HCT116 (cell line): ENCODE results near the gene TMEM164. TPM values are rescaled to one million over a fixed set of nuclear protein-coding genes. Genes with fewer than 3 reads are reported as not detected.
"Not testable (repeated sequence)": the region's sequence is repeated elsewhere in the genome, so short reads cannot be mapped to it uniquely, and the experiment has no call there.

Experiments
- ATAC-seq: fragments of 200-7000 bp; cut with Tn5 transposase; 2 replicates; pipeline ENCODE4 v1.9.1; 2020; ENCODE audit warnings: mild to moderate bottlenecking, moderate library complexity
- BruUV-seq: library from RNA; stranded (reverse); fragments of 400-500 nt; replicated peaks from 2 replicates; lab custom pipeline; 2021; lab: Mats Ljungman, UMichigan
- CTCF ChIA-PET: fragments of 300-600 bp; sonication (Branson Sonifier 250); formaldehyde crosslinking; loops from one replicate; lab custom pipeline; 2021; ENCODE audit warnings: antibody characterized with exemption; lab: Charles Lee
- POLR2A ChIA-PET: fragments of 300-600, 350-600 bp; sonication (Branson Sonifier 250); formaldehyde crosslinking; loops from one replicate; lab custom pipeline; 2021; ENCODE audit warnings: antibody characterized with exemption; lab: Charles Lee
- RAD21 ChIA-PET, 2 experiments: fragments of 300-600 bp; sonication (Branson Sonifier 250); formaldehyde crosslinking; loops; one replicate each; lab custom pipeline; 2023; ENCODE audit warnings: low total read pairs in 2 of 2; ENCODE audit not compliant: uncharacterized antibody in 2 of 2, unreplicated experiment in 2 of 2, low non-redundant PET in 1 of 2; lab: Charles Lee
- DNase-seq: peaks from one replicate; pipeline ENCODE4 v3.0.0-alpha.2; 2010; ENCODE audit warnings: low read depth, low spot score
- H2AFZ ChIP-seq: fragments of 200-600 bp; shearing (Covaris generic), sonication (generic); 2 replicates; pipeline ENCODE4 v1.6.1; 2017; ENCODE audit warnings: low read depth, mixed run types, mixed read lengths, antibody characterized with exemption, low read length; ENCODE audit not compliant: poor library complexity, severe bottlenecking
- H3K27ac ChIP-seq: 2 replicates; pipeline ENCODE4 v1.5.1; 2012; ENCODE audit warnings: low read depth, low read length
- H3K27me3 ChIP-seq: fragments of 200-600 bp; sonication (generic); 2 replicates; pipeline ENCODE4 v1.6.1; 2016; ENCODE audit warnings: mixed run types, low read length, mixed read lengths; ENCODE audit not compliant: insufficient read depth
- H3K36me3 ChIP-seq, 2 experiments: fragments of 200-500 bp in 1 of 2; fragments of 200-600 bp in 1 of 2; sonication (Bioruptor generic) in 1 of 2; sonication (generic) in 1 of 2; 2 replicates each; pipeline versions ENCODE4 v1.5.1 to v1.6.1; 2014 to 2016; ENCODE audit warnings: low read length in 2 of 2, inconsistent platforms in 1 of 2, mixed read lengths in 1 of 2, mixed run types in 1 of 2; ENCODE audit not compliant: insufficient read depth in 2 of 2, control insufficient read depth in 1 of 2
- H3K4me1 ChIP-seq, 2 experiments: fragments of 200-600 bp in 1 of 2; sonication (generic) in 1 of 2; 2 replicates each; pipeline versions ENCODE4 v1.5.1 to v1.6.1; 2012 to 2017; ENCODE audit warnings: low read length in 2 of 2, inconsistent platforms in 1 of 2, mild to moderate bottlenecking in 1 of 2, mixed read lengths in 1 of 2, mixed run types in 1 of 2, moderate library complexity in 1 of 2; ENCODE audit not compliant: insufficient read depth in 2 of 2, control insufficient read depth in 1 of 2
- H3K4me2 ChIP-seq: fragments of 200-600 bp; sonication (generic); 2 replicates; pipeline ENCODE4 v1.6.1; 2017; ENCODE audit warnings: mixed run types, low read length, mixed read lengths
- H3K4me3 ChIP-seq, 2 experiments: fragments of 200-600 bp in 1 of 2; sonication (generic) in 1 of 2; replicated peaks in 1 of 2; 2 replicates each; pipeline ENCODE4 v1.5.1; 2011 to 2016; ENCODE audit warnings: low read length in 2 of 2, control low read depth in 1 of 2, low read depth in 1 of 2, mild to moderate bottlenecking in 1 of 2, mixed read lengths in 1 of 2, mixed run types in 1 of 2
- H3K79me2 ChIP-seq: fragments of 200-600 bp; sonication (generic); 2 replicates; pipeline ENCODE4 v1.6.1; 2017; ENCODE audit warnings: mild to moderate bottlenecking, mixed run types, low read length, moderate library complexity, mixed read lengths; ENCODE audit not compliant: insufficient read depth
- H3K9ac ChIP-seq: fragments of 200-600 bp; sonication (generic); 2 replicates; pipeline ENCODE4 v1.6.1; 2016; ENCODE audit warnings: low read length, mixed read lengths
- H3K9me2 ChIP-seq: fragments of 200-600 bp; sonication (generic), shearing (Covaris generic); 2 replicates; pipeline ENCODE4 v1.6.1; 2017; ENCODE audit warnings: mixed run types, mild to moderate bottlenecking, moderate library complexity; ENCODE audit not compliant: insufficient read depth
- H3K9me3 ChIP-seq, 2 experiments: fragments of 200-500 bp in 1 of 2; fragments of 200-600 bp in 1 of 2; sonication (Bioruptor generic) in 1 of 2; sonication (generic) in 1 of 2; 2 replicates each; pipeline ENCODE4 v1.6.1; 2014 to 2017; ENCODE audit warnings: low read length in 2 of 2, mixed read lengths in 2 of 2, inconsistent platforms in 1 of 2, low read depth in 1 of 2, mild to moderate bottlenecking in 1 of 2, mixed run types in 1 of 2, moderate library complexity in 1 of 2; ENCODE audit not compliant: control insufficient read depth in 1 of 2, insufficient read depth in 1 of 2
- H4K20me1 ChIP-seq: fragments of 200-600 bp; sonication (generic), shearing (Covaris generic); 2 replicates; pipeline ENCODE4 v1.6.1; 2017; ENCODE audit warnings: mixed run types, mild to moderate bottlenecking, moderate library complexity; ENCODE audit not compliant: insufficient read depth
- CEBPB ChIP-seq: IDR thresholded peaks from 2 replicates; pipeline ENCODE4 v1.6.1; 2012; ENCODE audit warnings: low read depth
- EGR1 ChIP-seq: IDR thresholded peaks from 2 replicates; pipeline ENCODE4 v1.6.1; 2012; ENCODE audit warnings: low read depth
- JUND ChIP-seq: IDR thresholded peaks from 2 replicates; pipeline ENCODE4 v1.6.1; 2012
- POLR2A ChIP-seq: IDR thresholded peaks from 2 replicates; pipeline ENCODE4 v1.7.0; 2011; ENCODE audit warnings: borderline replicate concordance; ENCODE audit not compliant: insufficient read depth, insufficient read length; ENCODE audit errors: extremely low read depth
- POLR2AphosphoS5 ChIP-seq: IDR thresholded peaks from 2 replicates; pipeline ENCODE4 v1.6.1; 2011; ENCODE audit warnings: mild to moderate bottlenecking, low read depth, low read length, moderate library complexity
- ZFX ChIP-seq: fragments of 450-650 bp; IDR thresholded peaks from 2 replicates; pipeline ENCODE4 v1.6.1; 2017
- intact Hi-C: fragments of 100-400 bp; cut with micrococcal nuclease; formaldehyde crosslinking; loops from 2 replicates; pipeline ENCODE4 v1.10.0; 2022
- total RNA-seq: library from RNA; stranded (reverse); gene quantifications from one replicate; pipeline ENCODE4 v1.2.1, GENCODE V29; 2021; ENCODE audit not compliant: unreplicated experiment
- TF ChIP-seq, protein P1 (sequence below): IDR thresholded peaks from 2 replicates; pipeline ENCODE4 v1.6.1; 2012; ENCODE audit warnings: low read depth
- TF ChIP-seq, protein P2 (sequence below): IDR thresholded peaks from 2 replicates; pipeline ENCODE4 v1.6.1; 2011; ENCODE audit warnings: mild to moderate bottlenecking, low read length, moderate library complexity; ENCODE audit not compliant: insufficient replicate concordance; ENCODE audit errors: extremely low read depth
- TF ChIP-seq, protein P3 (sequence below): IDR thresholded peaks from 2 replicates; pipeline ENCODE4 v1.6.1; 2012

Gene TMEM164
- total RNA-seq, 1 experiment from 2014 or later: 18.7 TPM

DNA sequence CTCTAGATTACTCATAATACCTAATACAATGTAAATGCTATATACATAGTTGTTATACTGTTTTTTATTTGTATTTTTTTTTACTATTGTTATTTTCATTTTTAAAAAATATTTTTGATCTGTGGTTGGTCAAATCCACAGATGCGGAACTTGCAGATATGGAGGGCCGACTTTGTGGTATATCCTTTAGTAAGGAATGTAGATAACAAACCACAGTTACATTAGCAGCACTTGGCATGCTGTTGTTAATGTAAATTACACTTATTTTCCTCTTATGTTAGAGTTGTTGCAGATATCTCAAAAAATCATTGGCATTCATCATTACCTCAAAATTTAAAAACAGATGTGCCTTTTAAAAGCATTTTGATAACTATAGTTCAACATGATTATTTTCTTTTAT is 151.0 kb downstream of the TMEM164 start:
- Histone ChIP-seq H3K4me1 (no peaks in the 10 kb centered on the region), H3K9ac (no peak overlapping the region), H3K36me3 (no peaks in the 10 kb centered on the region), H3K27me3 (no peaks in the 10 kb centered on the region), H3K9me2 (no peaks in the 10 kb centered on the region), H3K27ac (no peak overlapping the region), H3K4me3 (no peak overlapping the region), H3K4me2 (no peak overlapping the region), H2AFZ (no peak overlapping the region), H3K9me3 (no peaks in the 10 kb centered on the region), H4K20me1 (no peaks in the 10 kb centered on the region), H3K79me2 (no peaks in the 10 kb centered on the region)
- no peak for TF ChIP-seq POLR2A
- TF ChIP-seq, protein P1, sequence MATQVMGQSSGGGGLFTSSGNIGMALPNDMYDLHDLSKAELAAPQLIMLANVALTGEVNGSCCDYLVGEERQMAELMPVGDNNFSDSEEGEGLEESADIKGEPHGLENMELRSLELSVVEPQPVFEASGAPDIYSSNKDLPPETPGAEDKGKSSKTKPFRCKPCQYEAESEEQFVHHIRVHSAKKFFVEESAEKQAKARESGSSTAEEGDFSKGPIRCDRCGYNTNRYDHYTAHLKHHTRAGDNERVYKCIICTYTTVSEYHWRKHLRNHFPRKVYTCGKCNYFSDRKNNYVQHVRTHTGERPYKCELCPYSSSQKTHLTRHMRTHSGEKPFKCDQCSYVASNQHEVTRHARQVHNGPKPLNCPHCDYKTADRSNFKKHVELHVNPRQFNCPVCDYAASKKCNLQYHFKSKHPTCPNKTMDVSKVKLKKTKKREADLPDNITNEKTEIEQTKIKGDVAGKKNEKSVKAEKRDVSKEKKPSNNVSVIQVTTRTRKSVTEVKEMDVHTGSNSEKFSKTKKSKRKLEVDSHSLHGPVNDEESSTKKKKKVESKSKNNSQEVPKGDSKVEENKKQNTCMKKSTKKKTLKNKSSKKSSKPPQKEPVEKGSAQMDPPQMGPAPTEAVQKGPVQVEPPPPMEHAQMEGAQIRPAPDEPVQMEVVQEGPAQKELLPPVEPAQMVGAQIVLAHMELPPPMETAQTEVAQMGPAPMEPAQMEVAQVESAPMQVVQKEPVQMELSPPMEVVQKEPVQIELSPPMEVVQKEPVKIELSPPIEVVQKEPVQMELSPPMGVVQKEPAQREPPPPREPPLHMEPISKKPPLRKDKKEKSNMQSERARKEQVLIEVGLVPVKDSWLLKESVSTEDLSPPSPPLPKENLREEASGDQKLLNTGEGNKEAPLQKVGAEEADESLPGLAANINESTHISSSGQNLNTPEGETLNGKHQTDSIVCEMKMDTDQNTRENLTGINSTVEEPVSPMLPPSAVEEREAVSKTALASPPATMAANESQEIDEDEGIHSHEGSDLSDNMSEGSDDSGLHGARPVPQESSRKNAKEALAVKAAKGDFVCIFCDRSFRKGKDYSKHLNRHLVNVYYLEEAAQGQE: no peak
- TF ChIP-seq, protein P2, sequence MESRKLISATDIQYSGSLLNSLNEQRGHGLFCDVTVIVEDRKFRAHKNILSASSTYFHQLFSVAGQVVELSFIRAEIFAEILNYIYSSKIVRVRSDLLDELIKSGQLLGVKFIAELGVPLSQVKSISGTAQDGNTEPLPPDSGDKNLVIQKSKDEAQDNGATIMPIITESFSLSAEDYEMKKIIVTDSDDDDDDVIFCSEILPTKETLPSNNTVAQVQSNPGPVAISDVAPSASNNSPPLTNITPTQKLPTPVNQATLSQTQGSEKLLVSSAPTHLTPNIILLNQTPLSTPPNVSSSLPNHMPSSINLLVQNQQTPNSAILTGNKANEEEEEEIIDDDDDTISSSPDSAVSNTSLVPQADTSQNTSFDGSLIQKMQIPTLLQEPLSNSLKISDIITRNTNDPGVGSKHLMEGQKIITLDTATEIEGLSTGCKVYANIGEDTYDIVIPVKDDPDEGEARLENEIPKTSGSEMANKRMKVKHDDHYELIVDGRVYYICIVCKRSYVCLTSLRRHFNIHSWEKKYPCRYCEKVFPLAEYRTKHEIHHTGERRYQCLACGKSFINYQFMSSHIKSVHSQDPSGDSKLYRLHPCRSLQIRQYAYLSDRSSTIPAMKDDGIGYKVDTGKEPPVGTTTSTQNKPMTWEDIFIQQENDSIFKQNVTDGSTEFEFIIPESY: no peak
- no peak for TF ChIP-seq EGR1
- TF ChIP-seq, protein P3, sequence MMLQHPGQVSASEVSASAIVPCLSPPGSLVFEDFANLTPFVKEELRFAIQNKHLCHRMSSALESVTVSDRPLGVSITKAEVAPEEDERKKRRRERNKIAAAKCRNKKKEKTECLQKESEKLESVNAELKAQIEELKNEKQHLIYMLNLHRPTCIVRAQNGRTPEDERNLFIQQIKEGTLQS: no peak
- TF ChIP-seq CEBPB: no peak
- no peak for TF ChIP-seq ZFX
- no peak for TF ChIP-seq JUND
- no peak for TF ChIP-seq POLR2AphosphoS5
- ChIA-PET CTCF (no interaction called here), POLR2A (no interaction called here), RAD21 (no interaction called here)
- DNase-seq (no peak), ATAC-seq (no peak)
- intact Hi-C loops: no loop called here
- BruUV-seq: no TSS peak

DNA sequence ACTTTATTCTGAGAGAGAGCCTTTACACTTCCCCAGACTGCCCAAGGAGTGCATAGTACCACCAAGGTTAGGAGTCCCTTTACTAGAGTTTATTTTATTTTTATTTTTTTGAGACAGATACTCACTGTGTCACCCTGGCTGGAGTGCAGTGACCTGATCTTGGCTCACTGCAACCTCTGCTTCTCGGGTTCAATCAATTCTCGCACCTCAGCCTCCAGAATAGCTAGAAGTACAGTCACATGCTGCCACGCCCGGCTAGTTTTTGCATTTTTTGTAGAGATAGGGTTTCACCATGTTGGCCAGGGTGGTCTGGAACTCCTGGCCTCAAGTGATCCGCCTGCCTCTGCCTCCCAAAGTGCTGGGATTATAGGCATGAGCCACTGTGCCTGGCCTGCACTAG is 151.4 kb downstream of the TMEM164 start:
- H3K9ac ChIP-seq, H2AFZ ChIP-seq, H3K79me2 ChIP-seq, H3K4me1 ChIP-seq, DNase-seq, RAD21 ChIA-PET, H3K4me3 ChIP-seq, BruUV-seq, H3K9me2 ChIP-seq, H3K4me2 ChIP-seq, intact Hi-C loops, POLR2A ChIA-PET, H3K36me3 ChIP-seq, ATAC-seq, H3K27me3 ChIP-seq, H3K9me3 ChIP-seq, CTCF ChIA-PET, H4K20me1 ChIP-seq, H3K27ac ChIP-seq: not testable (repeated sequence)
